SU-DHL-6 (cell line): ENCODE data around the gene BAK1.

Experiments
- CTCF ChIP-seq: fragments of 200-600 bp; sonication (generic); IDR thresholded peaks from one replicate; pipeline ENCODE4 v1.5.1; 2017; ENCODE audit warnings: antibody characterized with exemption, mild to moderate bottlenecking, low read length, moderate library complexity; ENCODE audit not compliant: insufficient read depth, poor library complexity, severe bottlenecking
- EZH2phosphoT487 ChIP-seq: fragments of 200-600 bp; sonication (generic), shearing (Covaris generic); conservative IDR thresholded peaks from 2 replicates; pipeline ENCODE4 v1.6.1; 2018; ENCODE audit warnings: mild to moderate bottlenecking, antibody characterized with exemption, low read length, moderate library complexity, mixed read lengths

- no peak for TF ChIP-seq CTCF
- no peak for TF ChIP-seq EZH2phosphoT487
Observed at GRCh38 chr6:33588894-33589293, 8.8 kb upstream of the BAK1 start.
